NCI-H1436 (cell line): ENCODE measurements around the gene BLOC1S1.

Experiments
- DNase-seq: peaks from one replicate; lab custom pipeline; 2025; lab: John Stamatoyannopoulos, UW

The BLOC1S1 gene

DNA sequence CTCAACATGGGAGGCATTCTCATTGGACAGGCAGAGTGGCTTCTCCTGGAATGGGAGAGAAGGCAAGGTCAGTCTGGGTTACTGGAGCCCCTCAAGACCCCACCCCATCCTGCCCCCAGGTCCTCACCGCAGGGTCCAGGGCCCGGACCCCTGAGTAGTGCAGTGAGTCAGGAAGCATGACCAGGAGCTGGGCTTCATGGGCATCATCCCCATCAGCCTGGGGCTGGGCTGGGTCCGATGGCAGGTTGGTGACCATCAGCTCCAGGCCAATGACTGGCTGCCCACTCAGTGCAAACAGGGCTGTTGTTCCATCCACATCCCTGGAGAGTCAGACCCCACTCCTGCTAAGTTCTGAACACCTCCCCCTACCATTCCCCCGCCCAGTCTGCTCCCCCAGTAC lies 21.2 kb upstream of the BLOC1S1 start:
- no peak for DNase-seq

- DNase-seq: no peak
These were observed 20.5 kb upstream of the BLOC1S1 start for GRCh38 chr12:55695349-55695748.

- no peak for DNase-seq
These were observed 19.7 kb upstream of the BLOC1S1 start for GRCh38 chr12:55696141-55696540.

DNA sequence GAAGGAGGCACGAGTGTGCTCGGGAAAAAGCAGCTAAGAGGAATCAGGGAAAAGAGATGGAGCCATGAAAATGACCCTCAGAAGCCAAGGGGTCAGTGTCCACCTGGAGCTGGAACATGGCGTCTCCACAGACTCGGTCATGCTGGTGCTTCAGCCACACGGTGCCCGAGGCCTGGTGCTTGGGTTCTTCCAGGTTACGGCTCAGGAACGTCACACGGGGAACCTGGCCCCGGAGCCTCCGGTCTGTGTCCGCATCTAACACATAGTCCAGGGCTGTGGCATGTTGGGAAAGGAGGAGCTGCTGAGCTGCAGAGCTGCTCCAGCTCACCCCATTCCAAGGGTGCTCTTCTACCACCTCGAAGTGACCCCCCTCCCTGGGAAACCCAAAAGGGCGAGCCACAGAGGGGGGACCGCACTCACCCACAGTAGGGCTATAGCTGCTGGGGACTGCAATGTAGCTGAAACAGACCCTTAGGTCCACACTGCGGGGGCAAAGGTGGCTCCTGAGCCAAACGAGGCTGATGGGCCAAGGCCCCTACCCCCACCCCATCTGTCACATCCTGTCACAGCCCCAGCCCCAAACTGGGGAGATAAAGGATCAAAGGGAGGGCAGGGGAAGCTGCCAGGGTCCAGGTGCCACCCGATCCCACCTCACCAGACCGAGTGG lies 18.9 kb upstream of the BLOC1S1 start:
- DNase-seq: no peak

DNA sequence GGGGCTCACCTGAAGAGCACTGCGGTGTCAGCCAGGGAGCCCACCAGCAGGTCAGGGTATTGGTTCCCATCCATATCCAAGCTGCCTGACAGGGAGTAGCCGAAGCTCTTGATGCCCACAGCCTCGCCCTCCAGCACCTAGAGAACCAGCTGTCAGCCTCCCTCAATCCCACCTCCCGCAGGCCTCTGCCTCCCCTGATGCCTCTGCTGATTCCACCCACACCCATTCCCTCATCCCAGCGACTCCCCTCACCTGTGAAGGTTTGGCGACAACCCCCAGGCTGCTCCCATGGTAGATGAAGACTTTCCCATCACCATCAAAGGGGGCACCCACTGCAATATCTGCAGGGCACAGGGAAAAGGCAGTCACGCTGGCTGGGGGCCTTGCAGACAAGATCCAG lies 18.2 kb upstream of the BLOC1S1 start:
- DNase-seq: no peak

DNA sequence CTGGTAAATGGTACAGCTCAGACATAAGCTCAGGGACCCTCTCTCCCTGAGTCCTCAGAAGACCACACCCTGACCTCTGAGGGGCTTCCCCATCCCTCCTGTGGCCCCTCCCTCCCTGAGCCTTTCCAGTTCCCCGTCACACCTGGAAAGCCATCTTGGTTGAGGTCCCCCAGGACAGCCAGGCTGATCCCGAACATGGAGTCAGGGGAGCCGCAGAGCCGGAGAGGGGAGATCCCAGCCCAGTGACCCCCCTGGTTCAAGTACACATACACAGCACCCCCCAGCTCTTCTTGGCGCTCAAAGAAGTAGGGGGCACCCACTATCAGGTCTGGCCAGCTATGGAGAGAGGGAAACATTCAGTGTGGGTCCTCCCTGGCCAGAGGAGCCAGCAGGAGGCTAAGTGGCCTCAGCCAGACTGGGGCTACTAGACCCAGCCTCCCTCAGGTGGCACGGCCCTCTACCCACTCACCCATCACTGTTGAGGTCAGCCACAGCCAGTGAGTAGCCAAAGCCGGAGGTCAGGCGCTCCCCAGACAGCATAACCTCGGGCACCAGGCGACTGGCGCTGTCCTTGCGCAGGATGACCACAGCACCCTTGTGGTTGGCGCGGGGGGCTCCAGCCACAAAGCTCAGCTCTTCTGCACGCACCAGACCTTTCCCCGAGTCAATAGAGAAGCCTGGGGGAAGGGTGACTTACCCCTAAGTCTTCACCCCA lies 17.4 kb upstream of the BLOC1S1 start:
- DNase-seq: no peak

DNA sequence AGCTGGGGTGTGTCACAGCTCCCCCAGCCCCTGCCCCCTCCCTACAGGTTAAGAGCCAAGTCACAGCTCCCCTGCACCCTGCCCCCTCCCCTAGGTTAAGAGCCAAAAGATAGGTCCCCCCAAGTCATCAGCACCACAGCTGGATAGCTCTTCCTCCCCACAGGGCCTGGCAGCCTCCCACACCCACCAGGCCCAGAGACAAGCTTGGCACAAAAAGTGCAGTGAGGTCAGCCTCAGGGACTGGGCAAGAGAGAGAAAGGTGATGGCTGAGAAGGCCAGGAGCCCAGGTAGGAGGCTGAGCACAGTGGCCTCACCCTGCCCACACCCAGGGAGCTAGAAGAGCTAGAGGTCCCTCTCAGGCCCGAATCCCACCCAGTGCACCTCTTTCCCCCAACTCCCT lies 16.9 kb upstream of the BLOC1S1 start:
- DNase-seq: no peak

DNA sequence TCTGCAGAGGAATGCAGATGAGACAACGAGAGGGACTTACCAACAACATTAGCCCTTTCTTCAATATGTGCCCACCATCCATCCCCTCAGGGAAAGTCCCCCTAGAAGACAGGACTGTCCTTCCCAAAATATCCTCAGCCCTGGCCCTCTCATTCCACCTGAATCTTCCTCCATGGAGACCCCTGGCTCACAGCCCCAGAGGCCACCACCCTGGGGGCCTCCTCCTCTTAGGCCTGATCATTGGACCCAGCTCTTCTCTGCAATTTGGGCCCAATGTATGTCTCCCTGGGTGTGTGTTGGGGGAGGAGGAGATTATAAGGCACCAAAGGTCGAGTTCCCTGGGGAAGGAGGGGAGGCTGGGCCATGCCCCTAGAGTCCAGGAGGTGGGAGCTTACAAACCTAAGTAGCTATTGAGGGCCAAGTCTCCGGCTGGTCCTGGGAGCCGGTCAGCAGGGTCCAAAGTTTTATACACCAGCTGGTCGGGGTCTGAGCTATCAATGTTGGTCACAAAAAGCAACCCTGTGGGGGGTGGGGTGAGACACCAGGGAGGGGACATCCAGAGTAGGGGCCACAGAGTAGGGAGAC lies 16.3 kb upstream of the BLOC1S1 start:
- no peak for DNase-seq

GRCh38 chr12:55700255-55701018 lies 15.4 kb upstream of the BLOC1S1 start:
- no peak for DNase-seq

DNA sequence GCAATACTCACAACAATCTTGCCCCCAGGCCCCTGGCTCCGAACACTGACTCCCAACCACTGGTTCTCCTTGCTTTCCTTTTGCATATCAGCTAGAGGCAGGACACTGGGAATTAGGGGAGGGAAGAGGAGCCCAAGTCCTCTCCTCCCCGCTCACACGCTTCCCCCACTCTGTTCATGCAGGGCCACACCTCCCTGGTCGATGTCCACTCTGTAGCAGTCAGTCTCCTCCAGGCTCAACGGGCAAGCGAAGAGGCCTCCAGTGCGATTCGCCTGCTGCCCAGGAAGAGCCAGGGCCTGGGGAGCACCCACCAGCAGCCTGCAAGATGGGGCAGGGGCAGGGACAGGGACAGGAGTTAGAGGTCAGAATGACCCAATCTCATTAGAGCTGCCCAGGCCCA lies 13.0 kb upstream of the BLOC1S1 start:
- no peak for DNase-seq

DNA sequence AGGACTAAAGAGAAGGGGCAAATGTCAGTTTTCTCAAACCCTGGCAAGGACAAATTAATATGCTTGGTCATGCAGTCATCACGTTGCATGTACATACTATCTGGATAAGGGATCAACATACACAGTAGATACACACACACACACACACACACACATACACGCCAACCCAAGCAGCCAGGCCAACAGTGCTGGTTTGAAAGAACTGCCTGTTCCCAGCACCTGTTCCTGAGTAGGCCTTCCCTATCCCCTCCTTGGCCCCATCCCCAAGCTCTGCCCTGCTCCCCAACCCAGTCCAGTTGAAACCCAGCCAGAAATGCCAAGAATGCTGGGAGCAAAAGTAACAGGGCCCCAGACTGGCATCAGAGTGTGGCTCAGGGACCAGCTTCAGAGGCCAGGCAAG lies 12.6 kb upstream of the BLOC1S1 start:
- DNase-seq: no peak

DNA sequence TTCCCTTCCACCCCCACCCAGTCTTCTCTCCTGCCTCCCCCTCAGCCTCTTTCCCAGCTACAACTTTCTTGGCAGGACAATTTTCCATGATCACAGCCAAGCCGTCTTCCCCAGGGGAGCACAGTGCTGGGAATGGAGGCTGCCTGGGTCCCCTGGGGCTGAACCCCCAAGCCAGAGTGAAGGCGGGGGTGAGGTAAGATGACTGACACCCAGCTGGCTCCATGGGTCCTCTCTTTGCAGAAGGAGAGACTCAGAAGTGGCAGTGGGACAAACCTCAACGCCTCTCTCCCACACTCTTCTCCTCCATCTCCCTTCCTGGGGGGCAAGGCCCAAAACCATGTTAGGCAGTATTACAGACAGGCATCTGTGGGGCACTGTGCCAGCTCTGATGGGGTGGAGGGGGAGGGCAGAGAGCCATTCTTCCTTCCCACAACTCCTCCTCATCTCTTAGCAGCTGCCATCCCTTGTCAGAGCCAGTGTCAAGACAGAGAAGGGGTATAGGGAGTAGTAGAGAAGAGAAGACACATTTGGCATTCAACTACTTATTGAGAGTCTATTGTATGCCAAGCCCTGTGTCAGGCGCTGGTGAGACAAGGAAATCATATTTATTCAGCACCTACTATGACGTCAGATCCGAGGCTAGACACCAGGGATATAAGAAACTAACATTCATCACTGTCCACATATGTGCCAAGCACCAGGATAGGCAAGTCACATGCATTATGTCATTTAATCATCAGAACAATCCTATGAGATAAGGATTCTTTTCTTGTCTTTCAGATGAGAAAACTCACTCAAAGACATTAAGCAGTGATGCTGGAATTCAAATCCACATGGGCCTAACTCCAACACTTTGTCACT lies 11.7 kb upstream of the BLOC1S1 start:
- no peak for DNase-seq

GRCh38 chr12:55704824-55705718 lies 10.8 kb upstream of the BLOC1S1 start:
- DNase-seq: no peak

GRCh38 chr12:55705782-55706402 lies 10.0 kb upstream of the BLOC1S1 start:
- DNase-seq: no peak

- no peak for DNase-seq
These were observed 9.2 kb upstream of the BLOC1S1 start for GRCh38 chr12:55706568-55707218.

DNA sequence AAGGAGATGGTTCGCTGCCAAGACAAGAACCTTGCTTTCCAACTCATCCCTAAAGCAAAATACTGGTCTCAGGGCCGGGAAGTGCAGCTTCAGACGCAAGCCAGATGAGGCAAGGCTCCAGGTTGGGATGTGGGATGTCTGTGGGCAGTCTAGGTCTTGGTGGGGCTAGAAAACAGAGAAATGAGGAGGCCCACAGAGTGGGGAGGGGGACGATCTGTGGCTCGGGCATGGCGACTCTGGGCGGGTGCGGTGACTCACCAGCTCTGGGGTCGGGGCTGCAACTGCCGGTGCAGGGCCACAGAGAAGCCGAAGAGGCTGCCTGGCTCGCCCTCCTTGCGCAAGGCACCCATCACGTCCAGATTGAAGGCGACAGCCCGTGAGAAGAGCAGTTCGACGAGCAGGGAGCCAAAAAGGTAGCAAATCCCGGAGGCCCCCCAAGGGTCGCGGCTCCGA lies 8.6 kb upstream of the BLOC1S1 start:
- DNase-seq: no peak

- DNase-seq: peak; percentile 65
These were observed 7.8 kb upstream of the BLOC1S1 start, which contains the start of gene ITGA7 for GRCh38 chr12:55707841-55708694. TSS of gene ITGA7 (minus strand) at chr12:55707904. CDS start at chr12:55707682, 222 bp downstream.

DNA sequence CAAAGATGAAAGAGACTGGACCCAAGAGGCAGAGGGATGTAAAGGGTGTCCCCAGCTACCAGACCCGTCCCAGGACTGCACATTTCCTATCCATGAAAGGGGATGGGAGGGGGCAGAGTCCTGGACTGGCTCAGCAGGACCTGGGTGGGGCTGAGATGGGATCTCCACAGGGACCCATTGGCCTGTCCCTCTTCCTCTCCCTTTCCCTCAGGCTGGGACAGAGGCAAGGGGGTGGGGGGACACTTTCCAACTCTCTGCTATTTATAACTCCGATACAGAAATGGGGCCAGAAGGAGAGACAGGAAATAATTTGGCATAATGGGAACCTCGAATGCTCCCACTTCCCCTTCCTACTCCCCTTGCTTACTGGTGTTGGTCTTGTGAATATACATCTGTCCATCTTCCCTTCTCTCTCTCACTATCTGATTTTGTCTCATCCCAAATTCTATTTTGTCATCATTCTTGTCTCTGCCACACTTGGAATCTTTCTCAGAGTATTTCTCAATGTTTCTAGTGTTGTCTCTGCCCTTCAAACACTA lies 7.1 kb upstream of the BLOC1S1 start:
- no peak for DNase-seq
